Osteocyte (in vitro differentiated cells): Measurements from ENCODE around the gene LUC7L2. TPM values are rescaled to one million over a fixed set of nuclear protein-coding genes. Genes with fewer than 3 reads are reported as not detected.
A peak's percentile ranks its signal among the peaks of the same experiment; 100 is the strongest.

Experiments used
- DNase-seq: peaks from one replicate; pipeline ENCODE4 v3.0.0; 2021; ENCODE audit warnings: mixed read lengths; ENCODE audit not compliant: unreplicated experiment; ENCODE audit errors: extremely low spot score
- H3K27ac Mint-ChIP-seq: one replicate; pipeline ENCODE4 v1.8.0; 2021; ENCODE audit warnings: mild to moderate bottlenecking, mixed read lengths; ENCODE audit not compliant: unreplicated experiment
- H3K27me3 Mint-ChIP-seq: one replicate; pipeline ENCODE4 v1.8.0; 2021; ENCODE audit warnings: mixed read lengths; ENCODE audit not compliant: unreplicated experiment
- H3K36me3 Mint-ChIP-seq: one replicate; pipeline ENCODE4 v1.8.0; 2021; ENCODE audit warnings: mixed read lengths; ENCODE audit not compliant: unreplicated experiment
- H3K4me1 Mint-ChIP-seq: one replicate; pipeline ENCODE4 v1.8.0; 2021; ENCODE audit warnings: mixed read lengths; ENCODE audit not compliant: unreplicated experiment
- H3K4me3 Mint-ChIP-seq: one replicate; pipeline ENCODE4 v1.8.0; 2021; ENCODE audit warnings: mild to moderate bottlenecking, moderate library complexity, mixed read lengths; ENCODE audit not compliant: unreplicated experiment
- H3K9me3 Mint-ChIP-seq: one replicate; pipeline ENCODE4 v1.8.0; 2021; ENCODE audit warnings: mixed read lengths; ENCODE audit not compliant: unreplicated experiment
- CTCF ChIP-seq: fragments of 200-600 bp; sonication (generic); IDR thresholded peaks from 2 replicates; pipeline ENCODE4 v1.5.0; 2021; ENCODE audit warnings: antibody characterized with exemption, mild to moderate bottlenecking, moderate library complexity
- total RNA-seq: library from RNA; stranded (reverse); gene quantifications from 2 replicates; pipeline ENCODE4 v1.2.1, GENCODE V29; 2021

Gene LUC7L2
- total RNA-seq, 1 donor from 2014 or later = 112 TPM

- no peaks in the 10 kb centered on the region for H3K27me3 Mint-ChIP-seq
- no peak for DNase-seq
- no peak overlapping the region for H3K27ac Mint-ChIP-seq
- H3K4me3 Mint-ChIP-seq = no peak overlapping the region
- peaks cover 42% of the 10 kb centered on the region for H3K36me3 Mint-ChIP-seq
- no peaks in the 10 kb centered on the region for H3K9me3 Mint-ChIP-seq
- peaks cover 1% of the 10 kb centered on the region for H3K4me1 Mint-ChIP-seq
- no peak for TF ChIP-seq CTCF
These were observed 29.4 kb downstream of the LUC7L2 start for GRCh38 chr7:139389091-139389490.

GRCh38 chr7:139389774-139390173 lies 30.1 kb downstream of the LUC7L2 start:
- DNase-seq = no peak
- Mint-ChIP-seq H3K36me3 (peaks cover 44% of the 10 kb centered on the region), H3K4me3 (no peak overlapping the region), H3K27ac (no peak overlapping the region), H3K27me3 (no peaks in the 10 kb centered on the region), H3K9me3 (no peaks in the 10 kb centered on the region), H3K4me1 (peaks cover 8% of the 10 kb centered on the region)
- TF ChIP-seq CTCF = no peak

GRCh38 chr7:139393621-139394211 lies 34.0 kb downstream of the LUC7L2 start:
- Mint-ChIP-seq H3K4me3 (no peak overlapping the region), H3K27me3 (no peaks in the 10 kb centered on the region), H3K36me3 (peaks cover 47% of the 10 kb centered on the region), H3K27ac (peak overlapping the region; percentile 34), H3K4me1 (peaks cover 33% of the 10 kb centered on the region), H3K9me3 (no peaks in the 10 kb centered on the region)
- TF ChIP-seq CTCF = no peak
- no peak for DNase-seq

GRCh38 chr7:139394540-139394939 lies 34.8 kb downstream of the LUC7L2 start:
- no peaks in the 10 kb centered on the region for H3K9me3 Mint-ChIP-seq
- H3K4me3 Mint-ChIP-seq = no peak overlapping the region
- H3K4me1 Mint-ChIP-seq = peaks cover 33% of the 10 kb centered on the region
- DNase-seq = no peak
- no peak for TF ChIP-seq CTCF
- H3K36me3 Mint-ChIP-seq = peaks cover 43% of the 10 kb centered on the region
- H3K27me3 Mint-ChIP-seq = no peaks in the 10 kb centered on the region
- H3K27ac Mint-ChIP-seq = peak overlapping the region; percentile 28

GRCh38 chr7:139396323-139396951 lies 36.7 kb downstream of the LUC7L2 start:
- no peak for DNase-seq

More at GRCh38 chr7:139396323-139396951, 36.7 kb downstream of the LUC7L2 start:
- no peak for TF ChIP-seq CTCF
- H3K4me3 Mint-ChIP-seq = peak overlapping the region; percentile 40
- H3K9me3 Mint-ChIP-seq = no peaks in the 10 kb centered on the region
- peaks cover 45% of the 10 kb centered on the region for H3K36me3 Mint-ChIP-seq
- peak overlapping the region; percentile 90 for H3K27ac Mint-ChIP-seq
- H3K27me3 Mint-ChIP-seq = no peaks in the 10 kb centered on the region
- peaks cover 33% of the 10 kb centered on the region for H3K4me1 Mint-ChIP-seq
